ENCODE results near the gene GSK3B. TPM values are rescaled to one million over a fixed set of nuclear protein-coding genes. Genes with fewer than 3 reads are reported as not detected.
"Not testable (repeated sequence)": the region's sequence is repeated elsewhere in the genome, so short reads cannot be mapped to it uniquely, and the experiment has no call there.

GSK3B gene
- total and polyA plus RNA-seq, 2 donors (not counting 3 experiments of a cell fraction or from before 2014, with no cell fraction given) = 22.1 to 50.1 TPM

GRCh38 chr3:120052225-120052624 is 42.0 kb downstream of the GSK3B start:
- POLR2A ChIA-PET = no interaction called here
- Histone ChIP-seq H3K36me3 (ENCODE audit: control insufficient read depth in 2 of 2, extremely low read depth in 1 of 2, insufficient read depth in 2 of 2, low read length in 2 of 2) (no peaks in the 10 kb centered on the region), H3K27ac (ENCODE audit: insufficient read depth, low read depth, low read length) (no peak overlapping the region), H4K20me1 (replicated peaks; ENCODE audit: control insufficient read depth, extremely low read depth, insufficient read depth, low read length) (peaks cover 33% of the 10 kb centered on the region), H3K9me1 (replicated peaks; ENCODE audit: control insufficient read depth, extremely low read depth, insufficient read depth, low read length) (no peaks in the 10 kb centered on the region), H3K4me1 (ENCODE audit: control insufficient read depth, extremely low read depth, insufficient read depth, low read length) (no peaks in the 10 kb centered on the region), H3K79me2 (ENCODE audit: control insufficient read depth, insufficient read depth, low read length) (peaks cover 94% of the 10 kb centered on the region), H2AFZ (ENCODE audit: low read depth, low read length) (no peak overlapping the region), H3K27me3 (ENCODE audit: control insufficient read depth in 2 of 2, insufficient read depth in 2 of 2, low read length in 2 of 2) (no peaks in the 10 kb centered on the region), H3K9me3 (replicated peaks; ENCODE audit: control insufficient read depth, insufficient read depth, low read length) (no peaks in the 10 kb centered on the region), H3K4me3 (replicated peaks in 1 of 3; ENCODE audit: insufficient read depth in 1 of 3, low read depth in 1 of 3, low read length in 3 of 3) (no peak overlapping the region), H3K4me2 (ENCODE audit: insufficient read depth, low read length) (no peak overlapping the region), H3K9ac (replicated peaks; ENCODE audit: extremely low read depth, insufficient read depth, low read length) (no peak overlapping the region)
- dilution Hi-C loops (cut with MboI; ENCODE audit: extremely low pct_ligation_motif_present, low sequenced_read_pairs) (no loop called here), intact Hi-C loops (cut with micrococcal nuclease) (no loop called here)
- TF ChIP-seq MAX (IDR thresholded peaks at IDR 0.05; ENCODE audit: insufficient read depth, insufficient read length) = no peak
- no peak for TF ChIP-seq FOS (IDR thresholded peaks at IDR 0.05; ENCODE audit: borderline replicate concordance, insufficient read depth, low read length)
- TF ChIP-seq POLR2A (IDR thresholded peaks at IDR 0.05; ENCODE audit: low read depth, low read length) = no peak
- TF ChIP-seq EZH2 (IDR thresholded peaks at IDR 0.05; ENCODE audit: borderline replicate concordance, low read depth, low read length, severe bottlenecking) = no peak
- no peak for TF ChIP-seq POLR2AphosphoS5 (IDR thresholded peaks at IDR 0.05; ENCODE audit: insufficient read depth, low read depth, low read length)
- TF ChIP-seq JUN (IDR thresholded peaks at IDR 0.05; ENCODE audit: borderline replicate concordance, insufficient read depth, insufficient read length, low read depth) = no peak
- no peak for TF ChIP-seq GATA2 (IDR thresholded peaks at IDR 0.05; ENCODE audit: insufficient read depth, insufficient read length, low read depth, low read length)
- TF ChIP-seq MYC (IDR thresholded peaks at IDR 0.05; ENCODE audit: low read depth, low read length) = no peak
- TF ChIP-seq CTCF (IDR thresholded peaks at IDR 0.05; ENCODE audit: extremely low read depth in 1 of 2, insufficient read depth in 1 of 2, low read depth in 1 of 2, low read length in 2 of 2) = no peak
- CTCF ChIA-PET = interaction anchor here (1.1 kb wide), 1 partner anchor 18 kb away, joined by 3 read pairs; no protein-coding TSS in a partner anchor
- DNase-seq (ENCODE audit: low read depth, low spot score) = no peak
- FAIRE-seq = no peak
- BruUV-seq (replicated peaks) = no TSS peak

GRCh38 chr3:120051570-120051969 is 42.7 kb downstream of the GSK3B start:
- dilution Hi-C loops (cut with MboI; ENCODE audit: extremely low pct_ligation_motif_present, low sequenced_read_pairs); BruUV-seq (replicated peaks); H3K27ac ChIP-seq (ENCODE audit: insufficient read depth, low read depth, low read length); intact Hi-C loops (cut with micrococcal nuclease); H3K27me3 ChIP-seq (ENCODE audit: control insufficient read depth in 2 of 2, insufficient read depth in 2 of 2, low read length in 2 of 2); POLR2A ChIA-PET; H2AFZ ChIP-seq (ENCODE audit: low read depth, low read length); H3K9ac ChIP-seq (replicated peaks; ENCODE audit: extremely low read depth, insufficient read depth, low read length); DNase-seq (ENCODE audit: low read depth, low spot score); H3K9me1 ChIP-seq (replicated peaks; ENCODE audit: control insufficient read depth, extremely low read depth, insufficient read depth, low read length); H3K9me3 ChIP-seq (replicated peaks; ENCODE audit: control insufficient read depth, insufficient read depth, low read length); H3K4me1 ChIP-seq (ENCODE audit: control insufficient read depth, extremely low read depth, insufficient read depth, low read length); CTCF ChIA-PET; H3K4me2 ChIP-seq (ENCODE audit: insufficient read depth, low read length); H3K36me3 ChIP-seq (ENCODE audit: control insufficient read depth in 2 of 2, extremely low read depth in 1 of 2, insufficient read depth in 2 of 2, low read length in 2 of 2); FAIRE-seq; H3K4me3 ChIP-seq (replicated peaks in 1 of 3; ENCODE audit: insufficient read depth in 1 of 3, low read depth in 1 of 3, low read length in 3 of 3): not testable (repeated sequence)
- H4K20me1 ChIP-seq (replicated peaks; ENCODE audit: control insufficient read depth, extremely low read depth, insufficient read depth, low read length) = peaks cover 33% of the 10 kb centered on the region
- peaks cover 95% of the 10 kb centered on the region for H3K79me2 ChIP-seq (ENCODE audit: control insufficient read depth, insufficient read depth, low read length)
